ENCODE measurements around the gene BARHL2. TPM values are rescaled to one million over a fixed set of nuclear protein-coding genes. Genes with fewer than 3 reads are reported as not detected.
A peak's percentile ranks its signal among the peaks of the same experiment; 100 is the strongest.

BARHL2 gene
- total RNA-seq, 1 donor = not detected

- H4K20me1 ChIP-seq (ENCODE audit: insufficient read depth, low read length) = no peaks in the 10 kb centered on the region
- no peak overlapping the region for H2AFZ ChIP-seq (ENCODE audit: low read length)
- no peak overlapping the region for H3K4me2 ChIP-seq (ENCODE audit: insufficient read depth, low read length)
- no peaks in the 10 kb centered on the region for H3K9me3 ChIP-seq (ENCODE audit: low read depth, low read length)
- TF ChIP-seq, protein P1, sequence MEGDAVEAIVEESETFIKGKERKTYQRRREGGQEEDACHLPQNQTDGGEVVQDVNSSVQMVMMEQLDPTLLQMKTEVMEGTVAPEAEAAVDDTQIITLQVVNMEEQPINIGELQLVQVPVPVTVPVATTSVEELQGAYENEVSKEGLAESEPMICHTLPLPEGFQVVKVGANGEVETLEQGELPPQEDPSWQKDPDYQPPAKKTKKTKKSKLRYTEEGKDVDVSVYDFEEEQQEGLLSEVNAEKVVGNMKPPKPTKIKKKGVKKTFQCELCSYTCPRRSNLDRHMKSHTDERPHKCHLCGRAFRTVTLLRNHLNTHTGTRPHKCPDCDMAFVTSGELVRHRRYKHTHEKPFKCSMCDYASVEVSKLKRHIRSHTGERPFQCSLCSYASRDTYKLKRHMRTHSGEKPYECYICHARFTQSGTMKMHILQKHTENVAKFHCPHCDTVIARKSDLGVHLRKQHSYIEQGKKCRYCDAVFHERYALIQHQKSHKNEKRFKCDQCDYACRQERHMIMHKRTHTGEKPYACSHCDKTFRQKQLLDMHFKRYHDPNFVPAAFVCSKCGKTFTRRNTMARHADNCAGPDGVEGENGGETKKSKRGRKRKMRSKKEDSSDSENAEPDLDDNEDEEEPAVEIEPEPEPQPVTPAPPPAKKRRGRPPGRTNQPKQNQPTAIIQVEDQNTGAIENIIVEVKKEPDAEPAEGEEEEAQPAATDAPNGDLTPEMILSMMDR (IDR thresholded peaks at IDR 0.05; ENCODE audit: extremely low read depth, low read depth, low read length) = no peak
- H3K27ac ChIP-seq (ENCODE audit: low read depth, low read length) = no peak overlapping the region
- H3K4me1 ChIP-seq (ENCODE audit: insufficient read depth, low read length) = no peaks in the 10 kb centered on the region
- no peaks in the 10 kb centered on the region for H3K79me2 ChIP-seq (ENCODE audit: insufficient read depth, low read length)
- no peaks in the 10 kb centered on the region for H3K36me3 ChIP-seq (ENCODE audit: insufficient read depth, low read length)
- peaks cover 97% of the 10 kb centered on the region for H3K27me3 ChIP-seq (ENCODE audit: insufficient read depth, low read length)
- no peak overlapping the region for H3K4me3 ChIP-seq (ENCODE audit: insufficient read depth, low read length)
- DNase-seq (ENCODE audit: insufficient read length, low spot score, missing footprints) = peak; percentile 71
Observed at GRCh38 chr1:90711696-90712095, 5.4 kb downstream of the BARHL2 start.

- DNase-seq (ENCODE audit: insufficient read length, low spot score, missing footprints) = peak; percentile 77
- Histone ChIP-seq H3K9me3 (ENCODE audit: low read depth, low read length) (no peaks in the 10 kb centered on the region), H4K20me1 (ENCODE audit: insufficient read depth, low read length) (no peaks in the 10 kb centered on the region), H3K36me3 (ENCODE audit: insufficient read depth, low read length) (no peaks in the 10 kb centered on the region), H3K27ac (ENCODE audit: low read depth, low read length) (no peak overlapping the region), H2AFZ (ENCODE audit: low read length) (no peak overlapping the region), H3K4me2 (ENCODE audit: insufficient read depth, low read length) (no peak overlapping the region), H3K4me1 (ENCODE audit: insufficient read depth, low read length) (no peaks in the 10 kb centered on the region), H3K27me3 (ENCODE audit: insufficient read depth, low read length) (peaks cover 97% of the 10 kb centered on the region), H3K79me2 (ENCODE audit: insufficient read depth, low read length) (no peaks in the 10 kb centered on the region), H3K4me3 (ENCODE audit: insufficient read depth, low read length) (no peak overlapping the region)
- TF ChIP-seq, protein P1 (IDR thresholded peaks at IDR 0.05; ENCODE audit: extremely low read depth, low read depth, low read length) = no peak
Observed at GRCh38 chr1:90710579-90711536, 6.2 kb downstream of the BARHL2 start.

- TF ChIP-seq, protein P1 (IDR thresholded peaks at IDR 0.05; ENCODE audit: extremely low read depth, low read depth, low read length) = no peak
- DNase-seq (ENCODE audit: insufficient read length, low spot score, missing footprints) = peak; percentile 81
- no peaks in the 10 kb centered on the region for H3K9me3 ChIP-seq (ENCODE audit: low read depth, low read length)
- no peak overlapping the region for H3K27ac ChIP-seq (ENCODE audit: low read depth, low read length)
- H3K4me3 ChIP-seq (ENCODE audit: insufficient read depth, low read length) = no peak overlapping the region
- H3K79me2 ChIP-seq (ENCODE audit: insufficient read depth, low read length) = no peaks in the 10 kb centered on the region
- no peaks in the 10 kb centered on the region for H3K36me3 ChIP-seq (ENCODE audit: insufficient read depth, low read length)
- no peaks in the 10 kb centered on the region for H4K20me1 ChIP-seq (ENCODE audit: insufficient read depth, low read length)
- peaks cover 96% of the 10 kb centered on the region for H3K27me3 ChIP-seq (ENCODE audit: insufficient read depth, low read length)
- no peak overlapping the region for H3K4me2 ChIP-seq (ENCODE audit: insufficient read depth, low read length)
- H2AFZ ChIP-seq (ENCODE audit: low read length) = no peak overlapping the region
- H3K4me1 ChIP-seq (ENCODE audit: insufficient read depth, low read length) = no peaks in the 10 kb centered on the region
Observed at GRCh38 chr1:90709535-90709934, 7.6 kb downstream of the BARHL2 start.

- Histone ChIP-seq H3K36me3 (ENCODE audit: insufficient read depth, low read length) (no peaks in the 10 kb centered on the region), H3K27me3 (ENCODE audit: insufficient read depth, low read length) (peaks cover 90% of the 10 kb centered on the region), H3K4me2 (ENCODE audit: insufficient read depth, low read length) (no peak overlapping the region)
Observed at GRCh38 chr1:90708826-90709225, 8.3 kb downstream of the BARHL2 start.

More at GRCh38 chr1:90708826-90709225, 8.3 kb downstream of the BARHL2 start:
- no peak overlapping the region for H3K4me3 ChIP-seq (ENCODE audit: insufficient read depth, low read length)
- H2AFZ ChIP-seq (ENCODE audit: low read length) = no peak overlapping the region
- H3K9me3 ChIP-seq (ENCODE audit: low read depth, low read length) = no peaks in the 10 kb centered on the region
- TF ChIP-seq, protein P1 (IDR thresholded peaks at IDR 0.05; ENCODE audit: extremely low read depth, low read depth, low read length) = no peak
- no peaks in the 10 kb centered on the region for H4K20me1 ChIP-seq (ENCODE audit: insufficient read depth, low read length)
- no peaks in the 10 kb centered on the region for H3K4me1 ChIP-seq (ENCODE audit: insufficient read depth, low read length)
- H3K79me2 ChIP-seq (ENCODE audit: insufficient read depth, low read length) = no peaks in the 10 kb centered on the region
- DNase-seq (ENCODE audit: insufficient read length, low spot score, missing footprints) = peak; percentile 63
- H3K27ac ChIP-seq (ENCODE audit: low read depth, low read length) = no peak overlapping the region

Data from osteoblast (primary cell).